ENCODE measurements around the gene BANK1.

Gene BANK1

GRCh38 chr4:101774807-101775206 is 15.7 kb upstream of the BANK1 start (continued):
- no peak for TF ChIP-seq ZFP41 (tag by site-specific recombination; IDR thresholded peaks at IDR 0.05; ENCODE audit: borderline replicate concordance)
- TF ChIP-seq ZNF133 (tag by site-specific recombination; IDR thresholded peaks at IDR 0.05), result no peak
- TF ChIP-seq, protein P1, sequence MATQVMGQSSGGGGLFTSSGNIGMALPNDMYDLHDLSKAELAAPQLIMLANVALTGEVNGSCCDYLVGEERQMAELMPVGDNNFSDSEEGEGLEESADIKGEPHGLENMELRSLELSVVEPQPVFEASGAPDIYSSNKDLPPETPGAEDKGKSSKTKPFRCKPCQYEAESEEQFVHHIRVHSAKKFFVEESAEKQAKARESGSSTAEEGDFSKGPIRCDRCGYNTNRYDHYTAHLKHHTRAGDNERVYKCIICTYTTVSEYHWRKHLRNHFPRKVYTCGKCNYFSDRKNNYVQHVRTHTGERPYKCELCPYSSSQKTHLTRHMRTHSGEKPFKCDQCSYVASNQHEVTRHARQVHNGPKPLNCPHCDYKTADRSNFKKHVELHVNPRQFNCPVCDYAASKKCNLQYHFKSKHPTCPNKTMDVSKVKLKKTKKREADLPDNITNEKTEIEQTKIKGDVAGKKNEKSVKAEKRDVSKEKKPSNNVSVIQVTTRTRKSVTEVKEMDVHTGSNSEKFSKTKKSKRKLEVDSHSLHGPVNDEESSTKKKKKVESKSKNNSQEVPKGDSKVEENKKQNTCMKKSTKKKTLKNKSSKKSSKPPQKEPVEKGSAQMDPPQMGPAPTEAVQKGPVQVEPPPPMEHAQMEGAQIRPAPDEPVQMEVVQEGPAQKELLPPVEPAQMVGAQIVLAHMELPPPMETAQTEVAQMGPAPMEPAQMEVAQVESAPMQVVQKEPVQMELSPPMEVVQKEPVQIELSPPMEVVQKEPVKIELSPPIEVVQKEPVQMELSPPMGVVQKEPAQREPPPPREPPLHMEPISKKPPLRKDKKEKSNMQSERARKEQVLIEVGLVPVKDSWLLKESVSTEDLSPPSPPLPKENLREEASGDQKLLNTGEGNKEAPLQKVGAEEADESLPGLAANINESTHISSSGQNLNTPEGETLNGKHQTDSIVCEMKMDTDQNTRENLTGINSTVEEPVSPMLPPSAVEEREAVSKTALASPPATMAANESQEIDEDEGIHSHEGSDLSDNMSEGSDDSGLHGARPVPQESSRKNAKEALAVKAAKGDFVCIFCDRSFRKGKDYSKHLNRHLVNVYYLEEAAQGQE (tag by site-specific recombination; IDR thresholded peaks at IDR 0.05), result no peak
- no peak for TF ChIP-seq OSR2 (tag by site-specific recombination; IDR thresholded peaks at IDR 0.05)
- TF ChIP-seq ZNF280C (tag by site-specific recombination; IDR thresholded peaks at IDR 0.05), result no peak

- POLR2A ChIA-PET, result no interaction called here
- H3K9me3 ChIP-seq (ENCODE audit: control insufficient read depth, insufficient read depth, low read depth, low read length), result no peaks in the 10 kb centered on the region
- CTCF ChIA-PET, result interaction anchor here (0.8 kb wide), 1 partner anchor 47 kb away, joined by 3 read pairs; no protein-coding TSS in a partner anchor
- H3K36me3 ChIP-seq (ENCODE audit: control insufficient read depth in 2 of 2, insufficient read depth in 1 of 2, low read length in 2 of 2), result no peaks in the 10 kb centered on the region
- no peak overlapping the region for H3K27ac ChIP-seq (ENCODE audit: extremely low read depth, low read depth, low read length)
- H3K4me1 ChIP-seq (ENCODE audit: control insufficient read depth, insufficient read depth, low read length), result no peaks in the 10 kb centered on the region
- H3K4me3 ChIP-seq (ENCODE audit: low read depth, low read length), result no peak overlapping the region
- TF ChIP-seq ZSCAN30 (tag by site-specific recombination; IDR thresholded peaks at IDR 0.05) (no peak), YY1 (tag by site-specific recombination; IDR thresholded peaks at IDR 0.05) (no peak), ZNF544 (tag by site-specific recombination; IDR thresholded peaks at IDR 0.05) (no peak), ZNF639 (tag by site-specific recombination; IDR thresholded peaks at IDR 0.05) (no peak), ZNF426 (tag by site-specific recombination; IDR thresholded peaks at IDR 0.05) (no peak), KLF7 (tag by site-specific recombination; IDR thresholded peaks at IDR 0.05; ENCODE audit: borderline replicate concordance) (no peak), PRDM2 (tag by site-specific recombination; IDR thresholded peaks at IDR 0.05; ENCODE audit: borderline replicate concordance) (no peak), ZNF138 (tag by site-specific recombination; IDR thresholded peaks at IDR 0.05; ENCODE audit: borderline replicate concordance) (no peak), SCRT1 (tag by site-specific recombination; IDR thresholded peaks at IDR 0.05; ENCODE audit: borderline replicate concordance) (no peak), RBAK (tag by site-specific recombination; IDR thresholded peaks at IDR 0.05) (no peak), ZNF174 (tag by site-specific recombination; IDR thresholded peaks at IDR 0.05) (no peak), BCL6B (tag by site-specific recombination; IDR thresholded peaks at IDR 0.05) (no peak), KLF16 (tag by site-specific recombination; IDR thresholded peaks at IDR 0.05) (no peak), ZNF324 (tag by site-specific recombination; IDR thresholded peaks at IDR 0.05) (no peak)
Measured at GRCh38 chr4:101777431-101777830, 13.1 kb upstream of the BANK1 start.

Measured in HEK293 (cell line).